Pulmonary artery endothelial cell (primary cell): ENCODE measurements around the gene NBAS. TPM values are rescaled to one million over a fixed set of nuclear protein-coding genes. Genes with fewer than 3 reads are reported as not detected.
"Not testable (repeated sequence)": the region's sequence is repeated elsewhere in the genome, so short reads cannot be mapped to it uniquely, and the experiment has no call there.

Experiments
- DNase-seq: peaks from one replicate; pipeline ENCODE4 v3.0.0-alpha.2; 2011; ENCODE audit warnings: low read depth, low spot score
- total RNA-seq: library from RNA; depleted of rRNA; stranded (reverse); fragments of >200 nt; gene quantifications from 2 replicates; pipeline ENCODE4 v1.2.3, GENCODE V29; 2014

NBAS gene
- total RNA-seq, 1 donor from 2014 or later = 75.8 TPM

DNA sequence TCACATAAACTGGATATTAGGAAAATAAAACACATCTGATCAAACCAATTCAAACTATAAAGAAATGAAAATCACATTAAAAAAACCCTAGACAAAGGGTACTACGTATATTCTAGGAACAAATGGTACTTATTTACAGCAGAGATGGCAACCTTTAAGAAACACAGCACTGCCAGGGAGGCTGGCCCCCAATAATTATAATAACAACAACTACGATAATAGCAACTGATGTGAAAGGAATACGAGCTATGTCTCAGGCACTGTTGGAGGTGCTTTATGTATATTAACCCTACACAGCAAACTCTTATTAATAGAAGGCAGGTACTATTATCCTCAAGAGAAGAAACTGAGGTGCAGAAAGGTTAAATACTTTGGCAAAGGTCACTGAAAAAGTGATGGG is 193.9 kb downstream of the NBAS start:
- no peak for DNase-seq

DNA sequence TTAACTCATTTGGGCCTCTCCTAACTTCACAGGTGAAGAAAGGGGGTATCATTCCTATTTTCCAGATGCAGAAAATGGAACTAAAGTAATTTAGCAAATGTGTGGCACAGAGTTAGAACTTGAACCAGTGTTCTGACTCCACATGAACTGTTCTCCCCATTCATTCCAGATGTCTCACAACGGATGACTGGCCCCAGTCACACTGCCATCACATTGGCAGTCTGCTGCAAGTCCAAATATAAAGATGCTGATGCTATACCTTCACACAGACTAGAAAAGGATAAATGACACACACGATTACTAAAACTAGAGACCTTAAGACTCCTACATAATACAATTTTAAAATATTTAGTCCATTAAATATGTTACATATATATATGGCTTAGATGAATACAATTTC is 195.7 kb downstream of the NBAS start:
- no peak for DNase-seq

DNA sequence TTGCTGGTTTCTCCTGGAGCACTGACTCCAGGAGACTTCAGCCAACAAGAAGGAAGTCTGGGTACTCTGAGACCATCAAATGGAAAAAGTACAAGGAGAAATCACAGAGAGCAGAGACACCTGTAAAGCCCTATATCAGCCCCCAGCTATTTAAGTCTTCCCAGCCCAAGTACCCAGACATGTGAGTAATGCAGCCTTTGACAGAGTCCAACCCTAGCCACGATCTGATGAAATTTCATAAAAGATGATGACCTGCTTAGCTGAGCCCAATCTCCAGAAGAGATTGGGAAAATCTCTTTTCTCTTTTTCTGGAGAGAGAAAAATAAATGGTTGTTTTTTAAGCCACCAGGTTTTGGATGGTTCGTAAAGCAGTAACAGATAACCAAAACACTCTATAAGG is 196.6 kb downstream of the NBAS start:
- DNase-seq = no peak

DNA sequence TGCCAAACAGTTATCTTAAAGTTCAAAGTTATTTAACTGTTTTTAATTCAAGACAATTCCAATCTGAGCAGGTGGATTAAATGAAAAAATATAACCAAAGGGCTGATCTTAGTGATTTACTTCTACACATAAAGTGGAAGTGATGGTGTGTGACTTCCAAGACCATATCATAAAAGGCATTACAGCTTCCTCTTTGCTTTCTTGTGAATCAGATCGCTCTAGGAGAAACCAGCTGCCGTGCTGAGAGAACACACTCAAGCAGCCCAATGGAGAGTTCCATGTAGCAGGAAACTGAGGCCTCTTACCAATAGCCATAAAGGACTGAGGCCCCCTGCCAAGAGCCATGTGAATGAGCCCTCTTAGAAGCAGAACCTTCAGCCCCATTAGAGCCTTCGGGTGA is 197.4 kb downstream of the NBAS start:
- DNase-seq = no peak

DNA sequence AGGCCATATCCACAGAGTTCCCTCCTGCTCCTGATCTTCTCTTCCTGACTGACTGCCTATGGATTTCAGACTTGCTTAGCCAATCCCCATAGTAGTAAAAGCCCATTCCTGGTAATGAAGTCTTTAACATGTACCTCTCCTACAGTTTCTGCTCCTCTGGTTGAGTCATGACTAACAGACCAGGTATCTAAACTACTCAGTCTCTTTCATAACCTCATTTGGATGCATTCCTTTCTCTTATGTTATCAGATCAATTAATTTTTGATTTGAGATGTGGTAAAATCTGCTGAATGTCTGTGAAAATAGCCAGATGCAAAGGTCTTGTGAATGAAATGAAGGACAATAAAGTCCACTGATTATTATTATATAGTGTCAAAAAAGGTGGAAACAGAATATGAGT is 198.0 kb downstream of the NBAS start:
- DNase-seq = no peak

DNA sequence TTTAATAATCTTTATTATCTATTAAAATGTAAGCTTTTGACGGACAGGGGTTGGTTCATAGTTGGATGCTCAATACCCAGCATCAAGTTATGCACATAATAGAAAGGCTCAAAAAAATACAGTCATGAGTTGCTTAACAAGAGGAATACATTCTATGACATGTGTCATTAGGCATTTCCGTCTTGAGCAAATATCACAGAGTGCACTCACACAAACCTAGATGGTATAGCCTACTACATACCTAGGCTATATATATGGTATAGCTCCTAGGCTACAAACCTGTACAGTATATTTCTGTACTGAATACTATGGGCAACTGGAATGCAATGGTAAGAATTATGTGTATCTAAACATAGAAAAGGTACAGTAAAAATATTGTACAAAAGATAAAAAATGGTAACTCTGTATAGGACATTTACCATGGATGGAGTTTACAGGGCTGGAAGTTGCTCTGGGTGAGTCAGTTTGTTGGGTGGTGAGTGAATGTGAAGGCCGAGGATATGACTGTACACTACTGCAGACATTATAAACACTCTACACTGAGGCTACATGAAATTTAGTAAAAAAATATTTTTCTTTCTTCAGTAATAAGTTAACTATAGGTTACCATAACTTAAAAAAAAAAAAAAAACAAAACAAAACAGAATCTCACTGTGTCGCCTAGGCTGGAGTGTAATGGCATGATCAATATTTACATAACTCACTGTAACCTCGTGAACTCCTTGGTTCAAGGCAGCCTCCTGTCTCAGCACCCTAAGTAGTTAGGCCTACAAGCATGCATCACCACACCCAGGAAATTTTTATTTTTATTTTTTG is 201.2 kb downstream of the NBAS start:
- DNase-seq = peak; percentile 67

DNA sequence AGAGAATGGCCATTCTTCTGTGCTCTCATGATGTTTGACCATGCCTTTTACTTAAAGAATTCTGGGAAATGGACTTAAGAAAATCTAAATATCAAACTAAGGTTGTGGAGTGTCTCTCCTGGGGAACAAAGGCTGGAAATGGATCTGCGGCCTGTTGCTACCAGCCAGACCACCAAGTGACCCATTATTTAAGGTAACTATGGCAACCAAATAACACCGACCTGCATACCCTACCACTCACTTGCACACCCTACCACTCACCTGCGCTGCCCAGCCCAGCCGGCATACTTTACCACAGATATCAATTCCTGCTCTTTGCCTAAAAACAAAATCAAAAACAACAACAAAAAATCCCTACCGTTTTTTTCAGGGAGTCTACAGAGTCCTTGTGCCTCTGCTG is 203.2 kb downstream of the NBAS start:
- no peak for DNase-seq

DNA sequence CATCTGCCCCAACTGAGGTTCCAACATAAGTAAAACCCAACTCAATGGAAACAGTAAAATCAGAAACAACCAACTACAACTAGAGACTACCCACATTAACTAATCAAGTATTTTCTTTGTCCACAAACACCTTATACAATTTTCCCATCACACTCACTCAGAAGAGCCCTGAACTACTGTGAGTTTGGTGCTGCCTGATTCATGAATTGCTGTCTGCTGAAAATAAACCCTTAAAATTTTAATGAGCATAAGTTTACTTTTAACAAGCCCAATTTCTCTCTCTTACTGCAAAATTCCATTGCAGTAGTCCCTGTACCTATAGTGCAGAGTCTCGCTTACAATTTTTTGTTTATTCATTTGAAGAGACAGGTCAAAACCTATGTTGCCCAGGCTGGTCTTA is 203.9 kb downstream of the NBAS start:
- no peak for DNase-seq

DNA sequence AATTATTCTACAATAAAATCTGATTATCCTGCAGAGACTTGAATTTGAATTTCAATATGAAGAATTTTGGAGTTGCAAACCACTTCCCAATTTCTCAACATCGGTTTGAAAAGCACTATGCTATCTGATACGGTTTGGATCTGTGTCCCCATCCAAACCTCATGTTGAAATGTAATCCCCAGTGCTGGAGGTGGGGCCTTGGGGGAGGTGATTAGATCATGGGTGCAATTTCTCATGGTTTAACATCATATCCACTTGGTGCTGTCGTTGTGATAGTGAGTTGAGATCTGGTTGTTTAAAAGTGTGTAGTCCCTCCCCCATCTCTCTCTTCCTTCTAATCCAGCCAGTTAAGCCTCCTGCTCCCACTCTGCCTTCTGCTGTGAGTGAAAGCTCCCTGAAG is 205.7 kb downstream of the NBAS start:
- DNase-seq = no peak

DNA sequence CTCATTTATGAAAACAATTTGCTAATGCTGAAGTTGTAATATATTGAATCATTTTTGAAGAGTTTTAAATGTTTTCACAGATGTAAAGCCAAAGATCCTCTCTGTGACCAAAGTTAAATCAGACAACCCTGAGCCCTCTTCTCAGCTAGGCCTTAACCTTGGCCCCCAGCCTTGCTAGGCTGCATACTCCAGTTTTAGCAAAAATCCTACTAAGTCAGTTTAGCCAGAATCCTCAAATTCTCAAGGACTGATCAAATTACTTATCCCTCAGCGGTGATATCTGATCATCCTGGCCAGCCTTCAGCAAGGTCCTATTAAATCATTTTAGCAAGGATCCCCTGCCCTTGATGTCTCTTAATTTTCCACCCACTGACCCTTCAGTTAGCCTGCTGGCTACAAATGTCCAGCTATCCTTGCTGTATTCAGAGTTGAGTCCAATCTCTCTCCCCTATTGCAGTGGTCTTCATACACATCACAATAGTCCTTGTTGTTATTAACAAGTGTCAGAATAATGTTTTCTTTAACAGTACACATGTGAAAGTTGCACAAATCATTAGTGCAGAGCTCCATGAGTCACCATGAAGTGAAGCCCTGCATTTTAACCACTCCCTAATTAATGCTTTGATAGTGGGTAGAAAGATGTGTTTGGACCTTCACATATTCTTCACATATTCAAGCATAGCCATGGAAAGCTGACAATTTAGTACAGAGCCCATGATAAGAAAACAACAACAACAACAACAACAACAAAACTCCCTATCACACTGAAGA is 206.4 kb downstream of the NBAS start:
- no peak for DNase-seq

DNA sequence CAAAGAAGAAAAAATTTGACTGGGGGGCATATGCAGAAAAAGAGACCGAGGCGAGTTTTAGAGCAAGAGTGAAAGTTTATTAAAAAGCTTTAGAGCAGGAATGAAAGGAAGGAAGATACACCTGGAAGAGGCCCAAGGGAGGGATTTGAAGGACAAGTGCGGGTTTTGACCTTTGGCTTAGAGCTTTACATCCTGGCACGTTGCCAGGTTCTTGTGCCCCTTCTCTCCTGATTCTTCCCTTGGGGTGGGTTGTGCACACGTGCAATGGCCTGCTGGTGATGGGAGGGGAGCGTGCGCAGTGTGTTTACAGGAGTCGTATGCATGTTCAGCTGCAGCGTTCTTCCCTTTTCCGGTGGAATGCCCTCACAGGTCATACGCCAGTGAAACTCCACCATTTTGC is 208.8 kb downstream of the NBAS start:
- no peak for DNase-seq

DNA sequence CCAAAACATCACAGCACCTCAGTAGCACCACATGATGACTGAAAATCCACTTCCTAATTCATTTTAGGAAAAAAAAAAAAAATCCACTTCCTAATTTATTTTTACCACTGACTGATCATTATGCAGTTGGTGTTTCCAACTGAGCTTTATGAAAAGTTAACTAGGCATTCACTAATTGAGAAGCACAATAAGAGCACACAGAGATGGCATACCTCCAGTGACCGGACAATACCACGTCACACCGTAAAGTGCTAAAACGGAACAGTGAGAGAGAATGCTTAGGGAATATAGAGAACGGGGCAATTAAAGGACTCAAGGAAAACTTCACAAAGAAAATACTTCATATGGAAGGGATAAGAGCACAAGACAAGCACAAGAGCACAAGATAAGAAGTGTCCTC is 212.5 kb downstream of the NBAS start:
- DNase-seq = no peak

DNA sequence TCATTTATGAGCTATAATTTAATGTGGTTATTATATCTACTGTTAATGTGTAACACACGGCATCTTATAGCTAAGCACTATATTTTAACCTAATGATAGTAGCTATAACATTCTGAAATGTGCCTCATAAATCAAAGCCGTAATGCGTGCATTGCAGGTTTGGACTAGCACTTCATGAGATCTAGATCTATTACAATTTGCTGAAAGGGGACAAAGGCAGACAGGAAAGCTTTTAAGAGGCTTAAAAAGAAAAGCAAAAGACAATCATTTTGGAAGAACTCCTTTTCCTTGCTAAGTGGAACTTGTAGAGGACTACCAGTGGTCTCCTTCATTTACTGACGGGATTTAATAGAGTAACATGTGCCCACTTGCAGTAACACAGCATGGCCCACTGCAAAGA is 213.1 kb downstream of the NBAS start:
- no peak for DNase-seq

DNA sequence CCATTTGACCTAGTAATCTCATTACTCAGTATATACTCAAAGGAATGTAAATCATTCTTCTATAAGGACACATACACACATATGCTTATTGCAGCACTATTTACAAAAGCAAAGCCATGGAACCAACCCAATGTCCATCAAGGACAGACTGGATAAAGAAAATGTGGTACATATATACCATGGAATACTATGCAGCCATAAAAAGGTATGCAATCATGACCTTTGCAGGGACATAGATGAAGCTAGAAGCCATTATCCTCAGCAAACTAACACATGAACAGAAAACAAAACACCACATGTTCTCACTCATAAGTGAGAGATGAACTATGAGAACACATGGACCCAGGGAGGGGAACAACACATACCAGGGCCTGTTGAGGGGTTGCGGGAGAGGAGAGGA is 214.5 kb downstream of the NBAS start:
- no peak for DNase-seq

DNA sequence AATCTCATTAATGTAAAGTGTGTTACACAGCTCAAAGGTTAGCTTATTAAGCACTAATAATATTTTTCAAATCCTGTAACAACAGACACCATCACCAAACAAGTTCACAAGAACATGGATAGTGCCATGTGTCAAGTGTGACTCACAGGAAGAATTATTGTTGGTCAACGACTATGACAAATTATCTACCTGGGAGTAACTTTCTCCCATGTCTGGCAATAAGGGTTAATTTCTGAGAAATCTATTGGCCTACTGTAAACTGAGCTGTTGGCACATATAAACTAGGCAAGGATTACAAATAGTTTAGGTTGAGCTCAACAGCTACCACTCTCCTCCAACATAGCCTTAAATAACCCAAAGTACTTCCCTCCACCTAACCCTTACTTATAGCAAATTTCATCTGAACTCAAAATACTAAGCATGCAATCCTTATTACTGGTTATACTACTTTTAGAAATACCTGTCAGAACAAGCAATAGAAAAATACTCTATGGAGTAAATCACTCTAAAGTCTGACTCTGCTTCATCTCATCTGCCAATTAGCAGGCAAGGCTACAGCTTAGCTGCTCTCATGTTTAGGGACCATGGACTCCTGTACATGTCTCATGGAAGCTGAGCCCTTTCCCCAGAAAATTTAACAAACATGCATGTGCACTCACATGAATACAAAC is 223.0 kb downstream of the NBAS start:
- no peak for DNase-seq

DNA sequence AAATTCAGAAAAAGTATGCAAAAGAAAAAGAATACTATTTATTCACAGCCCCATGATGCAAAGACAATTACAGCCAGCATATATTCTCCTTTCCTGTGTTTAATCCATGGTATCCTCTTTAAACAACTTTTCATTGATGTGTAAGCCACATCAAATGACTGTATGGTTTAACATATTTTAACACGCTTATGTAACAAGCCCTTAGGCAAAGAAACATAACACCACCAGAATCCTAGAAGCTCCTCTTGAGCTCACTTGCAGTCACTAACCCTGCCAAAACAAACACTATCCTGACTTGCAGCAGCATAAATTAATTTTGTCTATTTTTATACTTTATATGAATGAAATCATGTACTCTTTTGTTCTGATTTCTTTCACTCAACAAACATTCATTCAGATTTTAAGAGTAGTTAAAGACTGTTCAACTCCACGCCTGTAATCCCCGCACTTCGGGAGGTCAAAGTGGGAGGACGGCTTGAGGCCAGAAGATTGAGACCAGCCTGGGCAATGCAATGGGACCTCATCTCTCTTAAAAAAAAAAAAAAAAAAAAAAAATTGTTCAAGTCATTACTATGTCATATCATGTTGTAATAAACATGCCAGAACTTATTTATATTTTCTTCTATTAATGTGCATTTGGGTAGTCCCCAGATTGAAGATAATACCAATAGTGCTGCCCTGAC is 226.3 kb downstream of the NBAS start:
- no peak for DNase-seq

DNA sequence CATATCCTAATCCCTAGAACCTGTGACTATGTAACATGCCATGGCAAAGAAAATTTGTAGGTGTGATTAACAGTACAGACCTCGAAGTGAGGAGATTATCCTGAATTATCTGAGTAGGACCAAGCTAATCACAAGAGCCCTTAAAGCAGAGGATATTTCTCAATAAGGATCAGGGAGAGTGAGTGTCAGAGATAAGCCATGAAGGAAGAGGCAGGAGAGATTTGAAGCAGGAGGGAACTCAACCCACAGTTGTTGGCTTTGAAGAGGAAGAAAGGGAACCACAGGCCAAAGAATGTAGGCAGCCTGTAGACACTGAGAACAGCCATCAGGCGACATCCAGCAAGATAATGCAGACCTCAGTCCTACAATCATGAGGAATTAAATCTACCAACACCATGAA is 229.3 kb downstream of the NBAS start:
- no peak for DNase-seq

DNA sequence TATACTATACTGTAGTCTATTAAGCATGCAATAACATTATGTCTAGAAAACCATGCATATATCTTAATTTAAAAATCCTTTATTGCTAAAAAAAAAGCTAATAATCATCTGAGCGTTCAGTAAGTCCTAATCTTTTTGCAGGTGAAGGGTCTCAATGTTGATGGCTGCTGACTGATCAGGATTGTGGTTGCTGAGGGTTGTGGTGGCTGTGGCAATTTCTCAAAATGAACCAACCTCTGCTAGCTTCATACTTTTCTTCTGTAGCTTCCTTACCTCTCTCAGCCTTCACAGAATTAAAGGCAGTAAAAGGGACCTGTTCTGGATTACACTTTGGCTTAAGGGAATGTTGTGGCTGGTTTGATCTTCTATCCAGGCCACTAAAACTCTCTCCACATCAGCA is 235.8 kb downstream of the NBAS start:
- DNase-seq = no peak

DNA sequence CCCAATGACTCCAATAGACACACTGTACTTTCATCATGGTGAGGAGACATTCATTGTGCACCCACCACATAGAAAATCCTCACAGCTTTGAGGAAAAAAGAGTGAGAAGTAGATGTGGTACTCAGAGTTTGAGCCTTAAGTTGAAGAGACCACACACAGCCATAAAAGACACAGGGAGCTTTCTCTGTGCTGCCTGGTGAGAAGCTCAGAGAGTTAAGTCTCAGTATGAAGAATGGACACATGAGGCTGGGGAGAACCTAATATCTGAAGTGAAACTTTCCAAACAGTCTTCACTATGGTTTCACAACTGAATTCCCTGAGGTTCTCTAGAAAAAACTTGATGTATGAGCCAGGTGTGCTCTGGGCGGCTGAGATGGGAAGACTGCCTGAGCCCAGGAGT is 237.9 kb downstream of the NBAS start:
- DNase-seq = no peak

DNA sequence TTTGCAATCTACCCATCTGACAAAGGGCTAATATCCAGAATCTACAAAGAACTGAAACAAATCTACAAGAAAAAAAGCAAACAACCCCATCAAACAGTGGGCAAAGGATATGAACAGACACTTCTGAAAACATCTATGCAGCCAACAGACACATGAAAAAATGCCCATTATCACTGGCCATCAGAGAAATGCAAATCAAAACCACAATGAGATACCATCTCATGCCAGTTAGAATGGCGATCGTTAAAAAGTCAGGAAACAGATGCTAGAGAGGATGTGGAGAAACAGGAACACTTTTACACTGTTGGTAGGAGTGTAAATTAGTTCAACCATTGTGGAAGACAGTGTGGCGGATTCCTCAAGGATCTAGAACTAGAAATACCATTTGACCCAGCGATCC is 239.7 kb downstream of the NBAS start:
- not testable (repeated sequence) for DNase-seq

DNA sequence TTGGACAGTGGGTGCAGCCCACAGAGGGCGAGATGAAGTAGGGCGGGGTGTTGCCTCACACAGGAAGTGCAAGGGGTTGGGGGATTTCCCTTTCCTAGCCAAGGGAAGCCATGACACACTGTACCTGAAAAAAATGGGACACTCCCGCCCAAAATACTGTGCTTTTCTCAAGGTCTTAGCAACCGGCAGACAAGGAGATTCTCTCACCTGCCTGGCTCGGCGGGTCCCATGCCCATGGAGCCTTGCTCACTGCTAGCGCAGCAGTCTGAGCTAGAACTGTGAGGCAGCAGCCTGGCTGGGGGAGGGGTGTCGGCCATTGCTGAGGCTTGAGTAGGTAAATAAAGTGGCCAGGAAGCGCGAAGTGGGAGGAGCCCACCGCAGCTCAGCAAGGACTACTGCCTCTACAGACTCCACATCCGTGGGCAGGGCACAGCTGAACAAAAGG is 244.7 kb downstream of the NBAS start:
- no peak for DNase-seq

DNA sequence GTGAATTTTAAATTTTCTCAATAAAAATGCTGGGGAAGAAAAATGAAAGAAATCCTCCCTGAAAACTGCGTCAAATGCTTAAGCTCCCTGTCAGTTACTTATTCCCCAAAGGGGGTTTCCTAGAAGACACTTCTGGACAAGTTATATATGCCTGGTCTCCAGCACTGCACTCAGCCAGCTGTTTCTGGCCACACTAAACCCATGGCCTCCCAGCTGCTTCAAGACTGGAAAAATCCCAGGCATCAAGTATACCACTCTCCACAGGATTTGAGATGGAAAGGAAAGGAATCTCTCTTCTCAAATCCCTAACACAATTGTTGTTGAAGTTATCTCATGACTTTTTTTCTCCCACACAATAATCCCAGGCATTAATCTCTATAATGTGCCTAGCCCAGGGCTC is 245.7 kb downstream of the NBAS start:
- no peak for DNase-seq
